Stimulated activated CD8-positive, alpha-beta memory T cell treated with anti-CD3 and anti-CD28 coated beads, Interleukin-15, amount 100 ng/mL, for 48 hours (primary cell): ENCODE measurements around the gene CDC42BPA.

Source experiments
- DNase-seq, 2 donors: peaks; one replicate each; pipeline ENCODE4 v3.0.0-alpha.2; 2020; ENCODE audit warnings: low read depth in 2 of 2

The CDC42BPA gene

DNA sequence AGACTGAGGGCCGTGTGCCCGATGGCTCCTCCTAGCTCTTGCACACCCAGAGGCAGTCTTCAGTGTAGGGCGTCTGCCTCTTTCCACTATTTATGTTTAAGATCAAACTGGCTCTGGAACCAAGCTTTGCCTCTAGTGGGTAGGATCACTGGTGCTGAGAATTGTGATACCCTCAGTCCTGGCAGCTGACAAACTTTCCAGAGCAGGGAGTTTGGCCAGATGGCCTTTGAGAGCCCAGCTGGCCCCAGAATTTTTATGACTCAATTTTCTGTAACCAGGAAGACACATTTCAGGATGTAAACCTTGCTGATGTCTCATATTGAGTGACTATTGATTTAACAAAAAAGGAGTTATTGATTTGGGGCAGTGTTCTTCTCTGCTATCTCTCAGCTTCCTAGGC, 371.5 kb downstream of the CDC42BPA start:
- no peak for DNase-seq

GRCh38 chr1:226946285-226946684, 372.0 kb downstream of the CDC42BPA start:
- no peak for DNase-seq

GRCh38 chr1:226945858-226946245, 372.4 kb downstream of the CDC42BPA start:
- no peak for DNase-seq

DNA sequence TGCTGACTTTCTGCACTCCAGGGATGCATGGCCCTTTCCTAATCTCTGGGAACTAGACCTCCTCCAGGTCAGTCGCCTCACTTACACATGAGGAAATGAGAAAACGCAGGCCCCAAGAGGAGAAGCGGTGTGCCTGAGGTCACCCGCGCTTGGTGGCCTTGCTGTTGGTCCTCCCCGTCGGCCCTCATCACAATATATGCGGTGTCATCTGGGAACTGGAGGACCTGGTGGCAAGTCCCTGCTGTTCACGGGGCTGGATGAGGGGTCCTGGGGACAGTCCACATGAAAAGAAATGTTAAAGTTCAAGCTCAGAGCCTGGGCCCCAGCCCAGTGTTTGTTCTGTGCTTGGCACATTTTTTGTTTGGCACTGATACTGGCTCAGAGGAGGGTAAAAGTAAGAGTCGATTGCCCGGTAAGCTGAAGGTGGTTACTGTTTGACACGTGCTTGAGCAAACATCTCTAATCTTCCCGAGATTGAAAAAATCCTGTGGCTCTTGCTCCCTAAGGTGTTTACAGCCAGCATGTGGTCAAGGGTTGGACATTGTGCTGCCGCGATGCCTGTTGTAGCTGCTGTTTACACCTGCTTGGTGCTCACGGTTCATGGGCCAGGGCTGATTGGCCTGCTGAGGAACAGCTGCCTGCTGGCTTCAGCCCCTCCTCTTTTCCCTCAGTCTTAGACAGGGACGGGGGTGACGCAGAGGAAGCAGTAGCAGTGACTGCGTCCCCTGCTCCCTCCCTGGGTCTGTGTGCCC, 373.0 kb downstream of the CDC42BPA start:
- DNase-seq, result no peak

- no peak for DNase-seq
These were observed 374.4 kb downstream of the CDC42BPA start for GRCh38 chr1:226943927-226944326.

DNA sequence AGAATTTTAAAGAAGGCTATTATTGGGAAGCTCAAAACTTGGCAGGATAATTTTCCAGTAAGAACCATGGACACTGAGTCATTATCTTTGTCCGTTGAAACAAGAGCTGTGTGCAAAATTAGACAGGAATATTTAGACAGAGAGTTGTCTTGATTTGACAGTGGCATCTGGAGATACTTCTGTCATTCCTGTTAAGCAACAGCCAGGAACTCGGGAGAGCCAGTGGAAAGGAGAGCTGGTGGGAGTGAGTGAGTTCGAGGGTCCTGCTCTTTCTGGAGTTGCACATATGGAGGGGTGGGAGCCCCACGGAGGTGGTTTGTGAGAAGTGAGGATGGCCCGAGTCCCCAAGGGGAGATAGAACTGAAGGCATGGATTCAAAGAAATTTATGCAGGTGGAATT, 375.1 kb downstream of the CDC42BPA start:
- DNase-seq, result no peak

DNA sequence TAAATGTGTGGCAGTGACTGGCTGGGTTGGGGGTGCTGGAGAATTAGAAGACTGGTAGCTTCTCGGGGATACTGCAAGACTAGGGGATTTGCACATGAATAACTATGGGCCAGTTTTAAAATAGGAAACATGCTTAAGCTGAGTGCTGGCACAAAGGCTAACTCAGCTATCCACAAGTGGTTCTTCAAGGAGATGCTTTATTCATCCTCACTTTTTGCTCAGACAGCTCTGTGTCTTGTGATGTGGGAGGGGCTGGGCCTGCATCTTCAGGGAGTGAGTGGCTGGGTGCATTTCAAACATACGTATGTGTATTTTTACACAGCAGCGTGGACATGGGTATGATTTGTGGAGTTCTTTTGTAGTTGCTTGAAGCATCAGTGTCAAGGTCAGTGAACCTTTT, 375.9 kb downstream of the CDC42BPA start:
- DNase-seq, result no peak

- no peak for DNase-seq
These were observed 377.6 kb downstream of the CDC42BPA start for GRCh38 chr1:226940806-226941067.

GRCh38 chr1:226940029-226940805, 378.1 kb downstream of the CDC42BPA start, which contains the start of gene COQ8A:
TSS of gene COQ8A (plus strand) at chr1:226940294. CDS start at chr1:226961386, 21,092 bp downstream.
- peak; percentile 99 for DNase-seq
